OCI-LY1 (cell line): ENCODE measurements around the gene NACC1.

Experiments
- H2AFZ ChIP-seq: fragments of 200-600 bp; sonication (generic), shearing (Covaris generic); 2 replicates; pipeline ENCODE4 v1.6.0; 2014; ENCODE audit warnings: antibody characterized with exemption, mild to moderate bottlenecking, low read length
- H3F3A ChIP-seq: fragments of 200-600 bp; sonication (generic), shearing (Covaris generic); 2 replicates; pipeline ENCODE4 v1.6.0; 2014; ENCODE audit warnings: mild to moderate bottlenecking, antibody characterized with exemption, low read length, moderate library complexity; ENCODE audit not compliant: insufficient read depth
- H3K27ac ChIP-seq: fragments of 200-600 bp; sonication (generic); 2 replicates; pipeline ENCODE4 v1.5.1; 2014; ENCODE audit warnings: low read length, mixed run types, mild to moderate bottlenecking, low read depth; ENCODE audit not compliant: poor library complexity, severe bottlenecking
- H3K27me3 ChIP-seq: fragments of 200-600 bp; sonication (generic); 2 replicates; pipeline ENCODE4 v1.6.0; 2014; ENCODE audit warnings: antibody characterized with exemption, mild to moderate bottlenecking, low read length, moderate library complexity; ENCODE audit not compliant: insufficient read depth
- H3K36me3 ChIP-seq: fragments of 200-600 bp; sonication (generic); 2 replicates; pipeline ENCODE4 v1.6.1; 2014; ENCODE audit warnings: mild to moderate bottlenecking, antibody characterized with exemption, low read length, moderate library complexity, mixed read lengths; ENCODE audit not compliant: insufficient read depth
- H3K4me1 ChIP-seq: fragments of 200-600 bp; sonication (generic); 2 replicates; pipeline ENCODE4 v1.5.1; 2014; ENCODE audit warnings: mild to moderate bottlenecking, low read length, moderate library complexity; ENCODE audit not compliant: insufficient read depth, severe bottlenecking
- H3K4me2 ChIP-seq: fragments of 200-600 bp; sonication (generic), shearing (Covaris generic); 2 replicates; pipeline ENCODE4 v1.6.1; 2014; ENCODE audit warnings: low read length
- H3K4me3 ChIP-seq: fragments of 200-600 bp; sonication (generic); 2 replicates; pipeline ENCODE4 v1.5.1; 2014; ENCODE audit warnings: low read length, low read depth, mild to moderate bottlenecking, mixed read lengths; ENCODE audit not compliant: poor library complexity, severe bottlenecking
- H3K79me2 ChIP-seq: fragments of 200-600 bp; shearing (Covaris generic); 2 replicates; pipeline ENCODE4 v1.6.1; 2016; ENCODE audit warnings: mixed run types, low read length, mixed read lengths; ENCODE audit not compliant: insufficient read depth
- H3K9ac ChIP-seq: fragments of 200-600 bp; sonication (generic), shearing (Covaris generic); 2 replicates; pipeline ENCODE4 v1.6.1; 2014; ENCODE audit warnings: mild to moderate bottlenecking, low read length, mixed read lengths
- H3K9me2 ChIP-seq: fragments of 200-600 bp; sonication (generic), shearing (Covaris generic); 2 replicates; pipeline ENCODE4 v1.6.1; 2014; ENCODE audit warnings: low read depth, mild to moderate bottlenecking, low read length, mixed read lengths
- H3K9me3 ChIP-seq: fragments of 200-600 bp; shearing (Covaris generic); 2 replicates; pipeline ENCODE4 v1.6.1; 2014; ENCODE audit warnings: low read length, mixed read lengths
- H4K20me1 ChIP-seq: fragments of 200-600 bp; sonication (generic), shearing (Covaris generic); 2 replicates; pipeline ENCODE4 v1.6.0; 2016; ENCODE audit warnings: mild to moderate bottlenecking, low read length; ENCODE audit not compliant: insufficient read depth
- EZH2 ChIP-seq: fragments of 200-600 bp; sonication (generic), shearing (Covaris generic); IDR thresholded peaks from 2 replicates; pipeline ENCODE4 v1.8.0; 2017; ENCODE audit warnings: borderline replicate concordance, mixed run types, mild to moderate bottlenecking, antibody characterized with exemption, low read length, moderate library complexity, mixed read lengths
- TF ChIP-seq, protein P1 (sequence below): fragments of 200-600 bp; sonication (generic), shearing (Covaris generic); IDR thresholded peaks from 2 replicates; pipeline ENCODE4 v1.5.1; 2017; ENCODE audit warnings: mild to moderate bottlenecking, antibody characterized with exemption, low read length, moderate library complexity, mixed read lengths

The NACC1 gene

DNA sequence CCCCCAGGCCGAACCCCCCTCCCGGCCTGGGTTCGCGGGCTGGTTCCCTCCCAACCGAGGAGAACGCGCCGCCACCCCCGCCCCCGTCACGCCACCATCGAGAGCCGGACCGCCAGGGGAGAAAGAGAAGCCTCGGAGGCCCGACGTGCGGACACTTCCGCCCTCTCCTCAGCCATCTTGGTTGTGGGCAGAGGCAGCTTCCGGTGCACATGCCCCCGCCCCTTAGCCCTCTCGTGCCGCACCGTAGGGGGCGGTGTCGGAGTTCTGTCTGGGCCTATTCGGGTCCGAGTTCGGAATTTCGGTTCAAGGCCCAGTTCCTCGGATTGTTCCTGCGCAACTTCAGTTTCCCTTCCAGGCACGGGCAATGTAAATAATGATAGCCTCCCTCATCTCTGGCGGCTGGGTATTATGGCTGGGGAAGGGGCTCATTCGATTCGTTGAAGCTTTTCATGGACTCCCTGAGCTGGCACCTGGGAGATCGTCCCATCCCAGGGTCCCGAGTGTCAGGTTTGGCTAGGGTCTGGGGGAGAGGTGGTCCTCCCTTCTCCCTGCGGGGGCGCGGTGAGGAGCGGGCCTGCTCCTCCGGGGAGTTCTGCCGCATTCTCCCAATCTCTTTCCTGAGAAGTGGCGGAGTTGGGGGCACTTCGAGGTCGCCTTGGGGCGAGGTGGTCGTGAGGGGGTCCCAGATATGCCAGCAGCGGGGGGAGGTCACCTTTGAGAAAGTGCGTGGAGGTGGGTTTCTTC, 32.3 kb downstream of the NACC1 start, which contains the start of the genes IER2 and STX10:
Gene IER2 (plus strand): TSS at position 225 of the 744 bp plus-strand sequence. CDS start 2,776 bp downstream, outside the sequence.
Gene STX10 (minus strand): TSS at position 189 of the 744 bp plus-strand sequence. CDS start 202 bp downstream, outside the sequence.
- peak within 1 kb of the TSS; percentile 90 for H3K4me3 ChIP-seq
- peaks cover 38% of the 10 kb centered on the region for H3K4me1 ChIP-seq
- H3K4me2 ChIP-seq, result peak within 1 kb of the TSS; percentile 92
- peak within 1 kb of the TSS; percentile 92 for H3K9ac ChIP-seq
- H3K79me2 ChIP-seq, result no peaks in the 10 kb centered on the region
- no peaks in the 10 kb centered on the region for H3F3A ChIP-seq
- TF ChIP-seq, protein P1, sequence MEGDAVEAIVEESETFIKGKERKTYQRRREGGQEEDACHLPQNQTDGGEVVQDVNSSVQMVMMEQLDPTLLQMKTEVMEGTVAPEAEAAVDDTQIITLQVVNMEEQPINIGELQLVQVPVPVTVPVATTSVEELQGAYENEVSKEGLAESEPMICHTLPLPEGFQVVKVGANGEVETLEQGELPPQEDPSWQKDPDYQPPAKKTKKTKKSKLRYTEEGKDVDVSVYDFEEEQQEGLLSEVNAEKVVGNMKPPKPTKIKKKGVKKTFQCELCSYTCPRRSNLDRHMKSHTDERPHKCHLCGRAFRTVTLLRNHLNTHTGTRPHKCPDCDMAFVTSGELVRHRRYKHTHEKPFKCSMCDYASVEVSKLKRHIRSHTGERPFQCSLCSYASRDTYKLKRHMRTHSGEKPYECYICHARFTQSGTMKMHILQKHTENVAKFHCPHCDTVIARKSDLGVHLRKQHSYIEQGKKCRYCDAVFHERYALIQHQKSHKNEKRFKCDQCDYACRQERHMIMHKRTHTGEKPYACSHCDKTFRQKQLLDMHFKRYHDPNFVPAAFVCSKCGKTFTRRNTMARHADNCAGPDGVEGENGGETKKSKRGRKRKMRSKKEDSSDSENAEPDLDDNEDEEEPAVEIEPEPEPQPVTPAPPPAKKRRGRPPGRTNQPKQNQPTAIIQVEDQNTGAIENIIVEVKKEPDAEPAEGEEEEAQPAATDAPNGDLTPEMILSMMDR, result peak; percentile 56
- no peak for TF ChIP-seq EZH2
- H3K27me3 ChIP-seq, result no peaks in the 10 kb centered on the region
- peaks cover 6% of the 10 kb centered on the region for H3K36me3 ChIP-seq
- no peaks in the 10 kb centered on the region for H4K20me1 ChIP-seq
- no peaks in the 10 kb centered on the region for H3K9me3 ChIP-seq
- no peaks in the 10 kb centered on the region for H3K9me2 ChIP-seq
- peak within 1 kb of the TSS; percentile 77 for H3K27ac ChIP-seq
- no peak within 1 kb of the TSS for H2AFZ ChIP-seq

DNA sequence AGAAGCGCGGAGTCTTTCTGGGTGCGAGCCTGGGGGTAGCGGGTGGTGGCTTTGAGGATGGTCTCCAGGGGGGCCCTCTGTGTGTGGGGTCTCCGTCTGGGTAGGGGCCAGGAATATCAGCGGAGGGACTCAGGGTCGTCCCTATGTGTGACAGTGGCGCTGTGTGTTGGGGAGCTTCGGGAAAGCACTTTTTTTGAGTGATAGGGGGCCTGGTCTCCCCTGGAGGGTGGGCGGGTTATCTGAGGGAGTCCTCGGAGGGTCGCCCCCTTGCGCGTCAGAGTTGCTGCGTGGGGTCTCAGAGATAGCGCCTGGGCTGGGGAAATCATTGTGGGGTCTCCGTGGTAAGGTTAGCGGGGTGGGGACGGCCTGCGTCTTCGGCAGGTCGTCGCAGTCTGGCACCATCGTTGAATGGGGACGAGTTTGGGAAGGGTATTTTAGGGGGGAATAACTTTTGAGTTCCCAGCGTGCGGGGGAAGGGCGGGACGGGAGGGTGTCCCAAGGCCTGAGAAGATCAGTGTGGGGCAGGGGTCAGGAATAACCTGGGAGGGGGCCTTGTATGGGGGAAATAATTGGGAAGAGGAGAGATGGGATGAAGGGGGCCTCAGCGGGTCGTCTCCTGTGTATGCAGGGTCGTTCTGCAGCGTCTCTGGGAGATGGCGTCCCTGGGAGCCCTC, 33.0 kb downstream of the NACC1 start:
- Histone ChIP-seq H3F3A (0 out of 2 replicates have a peak, but pooled peaks cover under 1% of the 10 kb centered on the region), H2AFZ (no peak overlapping the region), H3K9me3 (no peaks in the 10 kb centered on the region), H3K79me2 (no peaks in the 10 kb centered on the region), H3K4me1 (peaks cover 45% of the 10 kb centered on the region), H3K27me3 (no peaks in the 10 kb centered on the region), H3K4me3 (peak overlapping the region; percentile 90), H3K4me2 (peak overlapping the region; percentile 92), H4K20me1 (no peaks in the 10 kb centered on the region), H3K9me2 (no peaks in the 10 kb centered on the region), H3K9ac (peak overlapping the region; percentile 92), H3K27ac (peak overlapping the region; percentile 77), H3K36me3 (peaks cover 6% of the 10 kb centered on the region)
- TF ChIP-seq, protein P1, result no peak

DNA sequence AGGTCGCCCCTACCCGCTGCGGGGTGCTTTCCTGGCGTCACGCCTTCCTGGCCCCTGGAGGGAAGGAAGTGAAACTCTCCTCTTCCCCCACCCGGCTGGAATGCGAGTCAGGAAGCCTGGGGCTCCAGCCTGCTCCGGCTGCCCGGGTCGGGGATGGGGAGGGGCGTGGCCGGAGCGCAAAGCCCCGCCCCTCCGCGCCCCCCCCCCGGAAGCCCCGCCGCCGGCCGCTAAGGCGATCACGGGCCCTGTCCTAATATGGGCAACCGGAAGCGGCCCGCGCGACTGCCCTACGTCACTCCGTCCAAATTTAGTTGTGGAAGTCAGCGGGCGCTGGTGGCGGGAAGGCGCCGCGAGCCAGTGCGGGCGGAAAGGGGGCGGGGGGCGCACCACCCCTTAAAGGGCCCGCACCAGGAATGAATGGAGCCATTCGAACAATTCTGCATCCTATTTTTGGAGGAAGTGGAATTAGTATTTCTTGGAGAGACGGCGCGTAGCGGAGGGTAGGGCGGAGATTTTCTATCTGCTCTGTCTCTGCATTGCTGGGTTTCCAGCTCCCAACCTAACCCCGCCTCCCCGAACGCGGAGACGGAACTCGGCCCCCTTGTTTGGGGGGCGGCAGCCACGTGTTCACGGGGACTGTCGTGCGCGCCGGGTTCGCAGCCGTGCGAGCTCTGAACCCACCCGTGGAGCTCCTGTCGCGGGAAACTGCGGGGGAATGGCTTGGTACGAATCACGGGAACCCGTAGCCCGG, 33.7 kb downstream of the NACC1 start:
- H3K4me3 ChIP-seq, result peak overlapping the region; percentile 90
- peak overlapping the region; percentile 92 for H3K9ac ChIP-seq
- no peaks in the 10 kb centered on the region for H3K79me2 ChIP-seq
- no peaks in the 10 kb centered on the region for H3K9me3 ChIP-seq
- peaks cover 5% of the 10 kb centered on the region for H3F3A ChIP-seq
- peaks cover 49% of the 10 kb centered on the region for H3K4me1 ChIP-seq
- H3K9me2 ChIP-seq, result no peaks in the 10 kb centered on the region
- peak overlapping the region; percentile 91 for H3K27ac ChIP-seq
- TF ChIP-seq, protein P1, result no peak
- TF ChIP-seq EZH2, result no peak
- no peak overlapping the region for H2AFZ ChIP-seq
- peaks cover 6% of the 10 kb centered on the region for H3K36me3 ChIP-seq
- no peaks in the 10 kb centered on the region for H3K27me3 ChIP-seq
- no peaks in the 10 kb centered on the region for H4K20me1 ChIP-seq
- peak overlapping the region; percentile 94 for H3K4me2 ChIP-seq
